ENCODE results near the gene LARP1.

DNA sequence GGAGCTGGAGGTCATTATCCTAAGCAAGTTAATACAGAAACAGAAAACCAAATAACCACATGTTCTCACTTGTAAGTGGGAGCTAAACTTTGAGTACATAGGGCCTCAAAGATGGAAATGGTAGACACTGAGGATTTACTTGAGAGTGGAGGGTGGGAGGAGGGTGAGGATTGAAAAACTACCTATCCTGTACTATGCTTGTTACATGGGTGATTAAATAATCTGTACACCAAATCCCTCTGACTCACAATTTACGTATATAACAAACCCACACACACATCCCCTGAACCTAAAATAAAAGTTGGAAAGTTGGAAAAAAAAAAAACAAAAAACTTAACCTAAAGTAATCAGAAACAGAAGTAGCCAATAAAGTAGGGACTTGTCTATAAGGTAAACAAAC, 48.8 kb upstream of the LARP1 start:
- TF ChIP-seq CTCF (optimal IDR thresholded peaks at IDR 0.05 in 1 of 3, IDR thresholded peaks at IDR 0.05 in 1 of 3, conservative IDR thresholded peaks at IDR 0.05 in 1 of 3; ENCODE audit: extremely low read depth in 1 of 3, insufficient read depth in 2 of 3, low read length in 3 of 3) = no peak
- TF ChIP-seq EZH2 (IDR thresholded peaks at IDR 0.05; ENCODE audit: low read length) = no peak
